HG03457 (cell line): Measurements from ENCODE around the gene BCAS1.

Experiments
- ATAC-seq: cut with Tn5 transposase; IDR thresholded peaks from one replicate; pipeline ENCODE4 v1.9.1; 2021; ENCODE audit warnings: moderate number of reproducible peaks; ENCODE audit not compliant: unreplicated experiment

The BCAS1 gene

GRCh38 chr20:54070187-54070987 lies at the start of gene BCAS1:
Gene BCAS1, minus strand, starts transcription at chr20:54070594. Its CDS starts 11,876 bp downstream, at chr20:54058718.
- no peak for ATAC-seq

GRCh38 chr20:54119744-54120143 lies 49.4 kb upstream of the BCAS1 start:
- no peak for ATAC-seq

GRCh38 chr20:54118220-54119001 lies 48.0 kb upstream of the BCAS1 start:
- ATAC-seq: no peak

- ATAC-seq: no peak
Observed at GRCh38 chr20:54116550-54117235, 46.3 kb upstream of the BCAS1 start.

- no peak for ATAC-seq
Observed at GRCh38 chr20:54115172-54115854, 44.9 kb upstream of the BCAS1 start.

GRCh38 chr20:54114109-54114508 lies 43.7 kb upstream of the BCAS1 start:
- ATAC-seq: no peak

- no peak for ATAC-seq
Observed at GRCh38 chr20:54113566-54113965, 43.2 kb upstream of the BCAS1 start.

- no peak for ATAC-seq
Observed at GRCh38 chr20:54112221-54112884, 42.0 kb upstream of the BCAS1 start.

- ATAC-seq: no peak
Observed at GRCh38 chr20:54111460-54111859, 41.1 kb upstream of the BCAS1 start.

GRCh38 chr20:54110457-54110856 lies 40.1 kb upstream of the BCAS1 start:
- ATAC-seq: no peak

- no peak for ATAC-seq
Observed at GRCh38 chr20:54110041-54110440, 39.6 kb upstream of the BCAS1 start.

- no peak for ATAC-seq
Observed at GRCh38 chr20:54108817-54109216, 38.4 kb upstream of the BCAS1 start.

- no peak for ATAC-seq
Observed at GRCh38 chr20:54108326-54108642, 37.9 kb upstream of the BCAS1 start.

- ATAC-seq: no peak
Observed at GRCh38 chr20:54107600-54108325, 37.4 kb upstream of the BCAS1 start.

- ATAC-seq: no peak
Observed at GRCh38 chr20:54107181-54107580, 36.8 kb upstream of the BCAS1 start.

GRCh38 chr20:54106162-54106561 lies 35.8 kb upstream of the BCAS1 start:
- ATAC-seq: no peak

GRCh38 chr20:54105653-54106052 lies 35.3 kb upstream of the BCAS1 start:
- no peak for ATAC-seq

GRCh38 chr20:54104781-54105180 lies 34.4 kb upstream of the BCAS1 start:
- ATAC-seq: no peak

- no peak for ATAC-seq
Observed at GRCh38 chr20:54103762-54104600, 33.6 kb upstream of the BCAS1 start.
